ENCODE results near the gene PVALEF.

PVALEF gene

DNA sequence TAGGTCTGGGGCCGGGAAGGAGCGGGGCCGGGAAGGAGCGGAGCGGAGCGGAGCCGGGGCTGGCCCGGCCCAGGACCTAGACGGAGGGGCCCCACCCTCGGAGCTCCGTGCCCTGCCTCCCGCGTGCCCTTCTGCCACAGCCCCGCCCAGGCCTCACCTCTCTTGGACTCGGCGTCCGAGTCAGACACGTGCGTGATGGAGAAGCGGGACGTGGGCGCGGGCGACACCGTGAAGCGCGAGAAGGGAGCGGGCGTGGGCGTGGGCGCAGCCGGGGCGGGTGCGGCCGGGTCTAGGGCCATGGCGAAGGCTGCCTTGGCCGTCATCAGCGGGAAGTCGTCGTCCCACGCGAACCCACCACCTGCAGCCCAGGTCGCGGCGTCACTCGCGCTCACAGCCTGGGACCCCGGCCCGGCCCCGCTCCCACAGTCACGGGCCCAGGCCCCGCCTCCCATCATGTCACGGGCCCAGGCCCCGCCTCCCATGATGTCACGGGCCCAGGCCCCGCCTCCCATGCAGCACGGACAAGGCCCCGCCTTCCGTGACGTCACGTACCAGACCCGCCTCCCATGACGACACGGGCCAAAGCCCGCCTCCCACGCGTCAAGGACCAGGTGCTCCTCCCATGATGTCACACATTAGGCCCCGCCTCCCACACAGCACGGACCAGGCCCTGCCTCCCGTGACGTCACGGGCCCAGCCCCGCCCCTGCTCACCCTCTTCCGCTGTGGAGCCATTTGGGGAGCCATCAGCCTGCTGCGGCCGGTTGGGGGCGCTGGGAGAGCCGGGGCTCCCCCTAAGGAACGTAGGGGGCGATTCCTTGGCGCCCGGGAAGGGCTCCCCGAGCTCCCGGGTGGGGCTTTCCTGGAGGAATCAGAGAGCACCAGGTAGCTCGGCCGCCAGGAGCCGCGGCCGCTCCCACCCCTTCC, 45.8 kb upstream of the PVALEF start:
- peak overlapping the region; percentile 80 for H3K27ac ChIP-seq
- TF ChIP-seq, protein P1, sequence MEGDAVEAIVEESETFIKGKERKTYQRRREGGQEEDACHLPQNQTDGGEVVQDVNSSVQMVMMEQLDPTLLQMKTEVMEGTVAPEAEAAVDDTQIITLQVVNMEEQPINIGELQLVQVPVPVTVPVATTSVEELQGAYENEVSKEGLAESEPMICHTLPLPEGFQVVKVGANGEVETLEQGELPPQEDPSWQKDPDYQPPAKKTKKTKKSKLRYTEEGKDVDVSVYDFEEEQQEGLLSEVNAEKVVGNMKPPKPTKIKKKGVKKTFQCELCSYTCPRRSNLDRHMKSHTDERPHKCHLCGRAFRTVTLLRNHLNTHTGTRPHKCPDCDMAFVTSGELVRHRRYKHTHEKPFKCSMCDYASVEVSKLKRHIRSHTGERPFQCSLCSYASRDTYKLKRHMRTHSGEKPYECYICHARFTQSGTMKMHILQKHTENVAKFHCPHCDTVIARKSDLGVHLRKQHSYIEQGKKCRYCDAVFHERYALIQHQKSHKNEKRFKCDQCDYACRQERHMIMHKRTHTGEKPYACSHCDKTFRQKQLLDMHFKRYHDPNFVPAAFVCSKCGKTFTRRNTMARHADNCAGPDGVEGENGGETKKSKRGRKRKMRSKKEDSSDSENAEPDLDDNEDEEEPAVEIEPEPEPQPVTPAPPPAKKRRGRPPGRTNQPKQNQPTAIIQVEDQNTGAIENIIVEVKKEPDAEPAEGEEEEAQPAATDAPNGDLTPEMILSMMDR (conservative IDR thresholded peaks at IDR 0.05; ENCODE audit: low read depth), result peak; percentile 51
- DNase-seq (ENCODE audit: low spot score), result peak; percentile 98
- CTCF ChIA-PET, result no interaction called here
- POLR2A ChIA-PET (ENCODE audit: low non-redundant PET), result no interaction called here

DNA sequence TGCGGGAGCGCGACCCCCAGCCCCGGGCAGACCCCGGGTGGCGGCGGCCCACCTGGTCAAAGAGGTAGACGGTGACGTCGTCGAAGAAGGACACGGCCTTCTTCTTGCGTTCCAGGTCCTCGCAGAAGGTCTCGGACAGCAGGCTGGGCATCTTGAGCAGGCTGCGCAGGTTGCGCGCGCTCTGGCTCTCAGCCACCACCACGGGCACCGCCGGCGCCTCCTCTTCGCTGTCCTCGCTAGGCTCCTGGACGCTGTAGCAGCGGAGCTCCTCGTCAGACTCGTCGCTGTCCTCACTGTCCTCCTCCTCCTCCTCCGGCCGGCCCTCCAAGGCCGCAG, 45.2 kb upstream of the PVALEF start:
- TF ChIP-seq, protein P1 (conservative IDR thresholded peaks at IDR 0.05; ENCODE audit: low read depth), result no peak
- POLR2A ChIA-PET (ENCODE audit: low non-redundant PET), result no interaction called here
- CTCF ChIA-PET, result no interaction called here

DNA sequence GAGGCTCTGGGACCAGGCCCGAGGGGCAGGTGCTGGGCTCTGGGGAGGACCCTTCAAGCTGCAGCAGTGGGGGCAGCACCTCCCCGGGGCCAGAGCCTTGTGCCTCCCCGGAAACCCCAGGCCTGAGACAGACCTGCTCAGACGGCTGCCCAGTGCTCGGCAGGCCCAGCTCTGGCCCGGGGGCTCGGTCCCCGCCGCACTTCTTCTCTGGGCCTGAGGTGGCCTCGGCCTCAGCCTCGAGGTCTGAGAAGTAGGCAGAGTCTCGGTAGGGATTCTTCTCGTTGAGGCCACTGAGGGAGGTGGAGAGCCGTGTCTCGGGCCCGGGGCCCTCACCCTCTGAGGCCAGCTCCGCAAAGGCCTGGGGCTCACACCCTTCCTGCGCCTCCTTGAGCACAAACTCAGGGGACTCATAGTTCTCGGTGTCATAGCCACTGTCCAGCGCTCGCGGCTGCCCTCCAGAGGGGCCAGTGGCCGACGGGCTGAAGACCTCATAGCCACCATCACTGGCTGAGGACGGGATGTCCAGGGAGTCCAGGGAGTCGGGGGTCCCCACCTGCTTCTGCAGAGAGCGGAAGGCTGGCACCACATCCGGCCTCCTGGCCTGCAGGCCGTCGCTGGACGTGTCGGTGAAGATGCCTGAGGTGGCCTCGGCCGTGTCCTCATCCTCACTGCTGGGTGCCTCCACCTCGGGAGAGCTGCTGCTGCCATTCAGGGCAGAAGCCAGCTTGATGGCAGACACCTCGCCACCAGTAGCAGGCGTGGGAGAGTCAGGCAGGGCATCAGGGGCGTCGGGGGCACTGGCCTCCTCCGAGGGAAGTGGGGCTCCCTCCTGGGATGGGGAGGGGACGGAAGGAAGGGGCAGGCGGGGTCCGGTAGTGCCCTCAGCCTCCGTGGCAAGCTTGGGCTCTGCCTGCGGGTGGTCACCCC, 44.3 kb upstream of the PVALEF start:
- CTCF ChIA-PET, result interaction anchor here (0.5 to 0.6 kb wide), 3 partner anchors 21 to 220 kb away, joined by 3 to 4 read pairs (median 3); no protein-coding TSS in a partner anchor
- POLR2A ChIA-PET (ENCODE audit: low non-redundant PET), result no interaction called here
- peak overlapping the region; percentile 80; the same call in 1 of the 2 replicates for H3K27ac ChIP-seq
- DNase-seq (ENCODE audit: low spot score), result no peak
- TF ChIP-seq, protein P1 (conservative IDR thresholded peaks at IDR 0.05; ENCODE audit: low read depth), result no peak

More for the DNA sequence above, 45.2 kb upstream of the PVALEF start:
- DNase-seq (ENCODE audit: low spot score), result no peak
- H3K27ac ChIP-seq, result peak overlapping the region; percentile 80; the same call in 1 of the 2 replicates

DNA sequence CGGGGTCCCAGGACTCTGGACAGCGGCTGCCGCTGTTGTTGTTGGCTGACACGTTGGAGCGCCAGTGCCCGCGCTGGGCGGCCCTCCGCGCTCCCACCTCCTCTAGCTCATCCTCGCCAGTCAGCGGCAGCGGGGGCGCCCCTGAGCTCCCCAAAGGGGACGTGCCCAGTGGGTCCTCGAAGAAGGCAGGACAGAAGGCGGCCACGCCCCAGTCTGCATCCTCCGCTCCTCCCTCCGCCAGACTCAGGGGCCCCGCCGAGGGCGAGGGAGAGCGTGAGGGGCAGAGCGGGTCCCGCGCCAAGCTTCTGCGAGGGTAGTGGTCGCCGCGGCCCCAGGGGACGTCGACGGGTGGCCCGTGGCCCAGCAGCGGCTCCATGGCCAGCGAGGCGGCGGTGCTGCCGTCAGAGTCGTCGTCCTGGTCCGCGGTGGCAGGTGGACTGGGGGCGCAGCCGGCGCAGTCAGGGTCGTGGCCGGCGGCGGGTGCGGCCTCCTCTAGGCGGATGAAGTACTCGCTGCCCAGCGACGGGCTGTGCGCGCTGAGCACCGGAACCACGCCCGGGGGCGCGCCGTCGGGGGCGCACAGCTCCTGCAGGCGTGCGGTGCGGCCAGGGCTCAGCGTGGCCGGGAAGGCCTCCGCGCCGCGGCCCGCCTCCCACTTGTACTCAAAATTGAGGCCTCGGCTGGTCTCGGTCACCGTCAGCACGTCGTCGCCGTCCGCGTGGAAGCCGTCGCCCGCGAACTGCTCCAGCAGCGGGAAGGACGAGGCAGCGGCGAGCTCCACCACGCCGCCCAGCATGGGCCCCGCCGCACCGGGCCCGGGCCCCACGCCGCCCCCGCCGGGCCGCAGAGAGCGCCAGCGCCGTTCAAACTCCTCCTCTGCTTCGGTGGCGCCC, 43.2 kb upstream of the PVALEF start:
- no peak for DNase-seq (ENCODE audit: low spot score)
- POLR2A ChIA-PET (ENCODE audit: low non-redundant PET), result no interaction called here
- TF ChIP-seq, protein P1 (conservative IDR thresholded peaks at IDR 0.05; ENCODE audit: low read depth), result no peak
- H3K27ac ChIP-seq, result no peak overlapping the region
- CTCF ChIA-PET, result no interaction called here

DNA sequence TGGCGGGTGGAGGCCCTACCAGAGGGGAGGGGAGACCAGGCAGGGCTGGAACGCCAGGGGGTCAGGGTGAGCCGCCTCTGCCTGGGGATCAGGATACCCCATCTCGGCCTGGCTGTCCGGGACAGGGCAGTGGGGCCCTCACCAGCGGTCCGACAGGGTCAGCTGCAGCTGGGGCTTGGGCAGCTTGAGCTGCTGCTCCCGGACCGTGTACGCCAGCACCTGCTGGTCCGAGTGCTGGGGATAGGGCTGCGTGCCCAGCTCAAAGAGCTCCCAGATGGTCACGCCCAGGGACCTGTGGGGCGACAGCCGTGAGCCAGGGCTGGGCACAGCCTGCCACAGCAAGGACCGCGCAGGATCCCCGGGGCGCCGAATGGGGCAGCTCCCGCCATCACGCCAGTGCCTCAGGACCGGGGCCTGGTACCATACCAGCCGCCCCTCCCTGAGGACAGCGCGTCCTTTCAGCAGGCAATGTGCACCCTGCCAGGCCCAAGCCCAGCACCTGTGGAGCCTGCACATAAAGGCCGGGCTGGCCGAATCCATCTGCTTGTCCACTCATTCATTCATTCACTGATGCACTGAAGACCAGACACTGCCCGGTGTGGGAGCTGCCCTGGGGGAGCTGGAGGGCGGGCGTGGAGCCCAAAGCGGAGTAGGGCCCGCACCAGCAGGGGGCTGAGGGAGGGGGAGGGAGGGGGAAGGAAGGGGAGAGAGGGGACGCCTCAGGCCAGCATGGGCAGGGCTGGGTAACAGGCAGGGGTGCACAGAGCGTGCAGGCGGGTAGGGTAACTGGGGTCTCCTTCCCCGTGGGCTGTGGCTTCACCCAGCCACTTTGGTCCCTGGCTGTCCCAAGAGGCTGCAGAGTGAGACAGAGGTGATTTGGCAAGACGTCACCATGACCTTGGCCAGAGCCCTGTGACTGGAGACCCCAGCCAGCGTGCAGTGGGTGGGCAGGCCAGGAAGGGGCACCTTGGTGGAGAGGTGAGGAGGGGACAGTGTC, 42.0 kb upstream of the PVALEF start:
- no peak overlapping the region; the same call in 1 of the 2 replicates for H3K27ac ChIP-seq
- POLR2A ChIA-PET (ENCODE audit: low non-redundant PET), result no interaction called here
- CTCF ChIA-PET, result interaction anchor here (0.6 kb wide), 1 partner anchor 56 kb away, joined by 3 read pairs; no protein-coding TSS in a partner anchor
- DNase-seq (ENCODE audit: low spot score), result no peak
- TF ChIP-seq, protein P1 (conservative IDR thresholded peaks at IDR 0.05; ENCODE audit: low read depth), result no peak
